PFSK-1 (cell line): ENCODE results near the gene LMTK3.

Source experiments
- FOXP2 ChIP-seq: optimal IDR thresholded peaks from 2 replicates; pipeline ENCODE3; 2011; ENCODE audit warnings: borderline replicate concordance, control low read depth, inconsistent platforms; ENCODE audit not compliant: insufficient read depth; ENCODE audit errors: extremely low read length, extremely low read depth
- POLR2AphosphoS5 ChIP-seq: IDR thresholded peaks from 2 replicates; pipeline ENCODE4 v1.6.1; 2012; ENCODE audit warnings: low read depth, mild to moderate bottlenecking, control low read depth, low read length, moderate library complexity
- SIN3A ChIP-seq: IDR thresholded peaks from 2 replicates; pipeline ENCODE4 v1.6.1; 2012; ENCODE audit warnings: mild to moderate bottlenecking, low read length, moderate library complexity, borderline replicate concordance; ENCODE audit not compliant: insufficient read depth
- TAF1 ChIP-seq: IDR thresholded peaks from 2 replicates; pipeline ENCODE4 v1.6.1; 2012; ENCODE audit warnings: low read length, control low read depth, borderline replicate concordance; ENCODE audit not compliant: insufficient read depth
- TF ChIP-seq, protein P1 (sequence below), 2 experiments: IDR thresholded peaks; 2 replicates each; pipeline versions ENCODE4 v1.6.1 to v1.8.0; 2011 to 2012; ENCODE audit warnings: low read depth in 2 of 2, low read length in 2 of 2, control low read depth in 1 of 2, inconsistent platforms in 1 of 2, mild to moderate bottlenecking in 1 of 2, moderate library complexity in 1 of 2; ENCODE audit not compliant: insufficient read depth in 1 of 2

- TF ChIP-seq POLR2AphosphoS5 (no peak), TAF1 (no peak), SIN3A (no peak), FOXP2 (no peak)
- TF ChIP-seq, protein P1, sequence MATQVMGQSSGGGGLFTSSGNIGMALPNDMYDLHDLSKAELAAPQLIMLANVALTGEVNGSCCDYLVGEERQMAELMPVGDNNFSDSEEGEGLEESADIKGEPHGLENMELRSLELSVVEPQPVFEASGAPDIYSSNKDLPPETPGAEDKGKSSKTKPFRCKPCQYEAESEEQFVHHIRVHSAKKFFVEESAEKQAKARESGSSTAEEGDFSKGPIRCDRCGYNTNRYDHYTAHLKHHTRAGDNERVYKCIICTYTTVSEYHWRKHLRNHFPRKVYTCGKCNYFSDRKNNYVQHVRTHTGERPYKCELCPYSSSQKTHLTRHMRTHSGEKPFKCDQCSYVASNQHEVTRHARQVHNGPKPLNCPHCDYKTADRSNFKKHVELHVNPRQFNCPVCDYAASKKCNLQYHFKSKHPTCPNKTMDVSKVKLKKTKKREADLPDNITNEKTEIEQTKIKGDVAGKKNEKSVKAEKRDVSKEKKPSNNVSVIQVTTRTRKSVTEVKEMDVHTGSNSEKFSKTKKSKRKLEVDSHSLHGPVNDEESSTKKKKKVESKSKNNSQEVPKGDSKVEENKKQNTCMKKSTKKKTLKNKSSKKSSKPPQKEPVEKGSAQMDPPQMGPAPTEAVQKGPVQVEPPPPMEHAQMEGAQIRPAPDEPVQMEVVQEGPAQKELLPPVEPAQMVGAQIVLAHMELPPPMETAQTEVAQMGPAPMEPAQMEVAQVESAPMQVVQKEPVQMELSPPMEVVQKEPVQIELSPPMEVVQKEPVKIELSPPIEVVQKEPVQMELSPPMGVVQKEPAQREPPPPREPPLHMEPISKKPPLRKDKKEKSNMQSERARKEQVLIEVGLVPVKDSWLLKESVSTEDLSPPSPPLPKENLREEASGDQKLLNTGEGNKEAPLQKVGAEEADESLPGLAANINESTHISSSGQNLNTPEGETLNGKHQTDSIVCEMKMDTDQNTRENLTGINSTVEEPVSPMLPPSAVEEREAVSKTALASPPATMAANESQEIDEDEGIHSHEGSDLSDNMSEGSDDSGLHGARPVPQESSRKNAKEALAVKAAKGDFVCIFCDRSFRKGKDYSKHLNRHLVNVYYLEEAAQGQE (IDR thresholded peaks at IDR 0.05; ENCODE audit: insufficient read depth in 1 of 2, low read depth in 2 of 2, low read length in 2 of 2) = no peak
Measured at GRCh38 chr19:48548253-48548911, 36.7 kb upstream of the LMTK3 start.
